H1 (cell line): ENCODE data around the gene CCDC159. TPM values are rescaled to one million over a fixed set of nuclear protein-coding genes. Genes with fewer than 3 reads are reported as not detected.

Experiments used
- CTCF ChIA-PET: fragments of 300-600 bp; sonication (Branson Sonifier 250); formaldehyde crosslinking; loops from one replicate; lab custom pipeline; 2021; ENCODE audit not compliant: partially characterized antibody; lab: Charles Lee
- POLR2A ChIA-PET: fragments of 300-600 bp; sonication (Branson Sonifier 250); formaldehyde crosslinking; loops from one replicate; lab custom pipeline; 2021; ENCODE audit warnings: inconsistent platforms; ENCODE audit not compliant: partially characterized antibody; lab: Charles Lee
- DNase-seq, 2 experiments: peaks; one replicate each; pipeline versions ENCODE4 v3.0.0 to v3.0.0-alpha.2; 2010 to 2022; ENCODE audit warnings: low spot score in 2 of 2, low read depth in 1 of 2, mixed read lengths in 1 of 2
- FAIRE-seq: peaks from 2 replicates; lab custom pipeline; 2011; peaks lifted over from hg19 to GRCh38; lab: Jason Lieb, UNC
- H2AFZ ChIP-seq: 2 replicates; pipeline ENCODE4 v1.8.1; 2012; ENCODE audit warnings: low read length, inconsistent platforms
- H2AK5ac ChIP-seq: 2 replicates; pipeline ENCODE4 v1.6.1; 2013; ENCODE audit warnings: low read depth, low read length
- H2BK120ac ChIP-seq: replicated peaks from 2 replicates; pipeline ENCODE3; 2013; ENCODE audit warnings: low read depth, low read length, inconsistent platforms
- H2BK12ac ChIP-seq: 2 replicates; pipeline ENCODE4 v1.6.1; 2013; ENCODE audit warnings: low read depth, low read length
- H2BK15ac ChIP-seq: 2 replicates; pipeline ENCODE4 v1.6.1; 2013; ENCODE audit warnings: low read length
- H2BK20ac ChIP-seq: 2 replicates; pipeline ENCODE4 v1.6.1; 2013; ENCODE audit warnings: low read length
- H2BK5ac ChIP-seq: 2 replicates; pipeline ENCODE4 v1.6.1; 2013; ENCODE audit warnings: low read depth, low read length
- H3K14ac ChIP-seq: 2 replicates; pipeline ENCODE4 v1.6.1; 2013; ENCODE audit warnings: inconsistent platforms; ENCODE audit not compliant: insufficient read length
- H3K18ac ChIP-seq: 2 replicates; pipeline ENCODE4 v1.6.1; 2013; ENCODE audit warnings: low read length; ENCODE audit errors: extremely low read depth
- H3K23ac ChIP-seq: 2 replicates; pipeline ENCODE4 v1.6.1; 2013; ENCODE audit warnings: inconsistent platforms; ENCODE audit not compliant: insufficient read length
- H3K23me2 ChIP-seq: 2 replicates; pipeline ENCODE4 v1.6.1; 2013; ENCODE audit warnings: low read depth, low read length
- H3K27ac ChIP-seq: 2 replicates; pipeline ENCODE4 v1.6.1; 2011; ENCODE audit warnings: low read depth, low read length, inconsistent platforms
- H3K27me3 ChIP-seq, 4 experiments: replicated peaks in 1 of 4; 1 replicate in 1 of 4; 2 replicates in 3 of 4; pipeline versions ENCODE4 v1.6.1 to v1.8.1; 2011 to 2013; ENCODE audit warnings: low read length in 3 of 4, mild to moderate bottlenecking in 3 of 4, inconsistent platforms in 2 of 4, mixed read lengths in 2 of 4, moderate library complexity in 1 of 4; ENCODE audit not compliant: control insufficient read depth in 3 of 4, insufficient read depth in 3 of 4; ENCODE audit errors: extremely low read depth in 1 of 4
- H3K36me3 ChIP-seq, 4 experiments: 2 replicates each; pipeline versions ENCODE4 v1.6.1 to v1.8.1; 2011 to 2013; ENCODE audit warnings: mild to moderate bottlenecking in 4 of 4, low read length in 3 of 4, moderate library complexity in 2 of 4, control low read depth in 1 of 4, inconsistent platforms in 1 of 4; ENCODE audit not compliant: insufficient read depth in 4 of 4, control insufficient read depth in 2 of 4
- H3K4ac ChIP-seq: replicated peaks from 2 replicates; pipeline ENCODE3; 2013; ENCODE audit warnings: low read length, low read depth, mixed read lengths, inconsistent platforms; ENCODE audit not compliant: insufficient read length
- H3K4me1 ChIP-seq, 4 experiments: replicated peaks in 1 of 4; 1 replicate in 1 of 4; 2 replicates in 3 of 4; pipeline versions ENCODE4 v1.6.1 to v1.8.1; 2011 to 2013; ENCODE audit warnings: low read length in 3 of 4, inconsistent platforms in 2 of 4, mixed read lengths in 1 of 4; ENCODE audit not compliant: insufficient read depth in 4 of 4, control insufficient read depth in 3 of 4
- H3K4me2 ChIP-seq, 2 experiments: 2 replicates each; pipeline versions ENCODE4 v1.6.1 to v1.8.1; 2011 to 2013; ENCODE audit warnings: low read depth in 2 of 2, low read length in 2 of 2, control low read depth in 1 of 2, inconsistent platforms in 1 of 2, mild to moderate bottlenecking in 1 of 2; ENCODE audit not compliant: insufficient read depth in 1 of 2
- H3K4me3 ChIP-seq, 4 experiments: fragments of 200-600, 300-600 bp in 1 of 4; sonication (generic), shearing (Covaris generic), sonication (Bioruptor Twin) in 1 of 4; 2 replicates each; pipeline versions ENCODE4 v1.5.1 to v1.8.1; 2011 to 2016; ENCODE audit warnings: low read length in 4 of 4, low read depth in 3 of 4, control low read depth in 2 of 4, inconsistent platforms in 2 of 4, mild to moderate bottlenecking in 2 of 4, mixed read lengths in 1 of 4, moderate library complexity in 1 of 4; ENCODE audit not compliant: insufficient read depth in 2 of 4; ENCODE audit errors: extremely low read depth in 1 of 4
- H3K56ac ChIP-seq: replicated peaks from 2 replicates; pipeline ENCODE3; 2013; ENCODE audit warnings: low read depth, mild to moderate bottlenecking, mixed read lengths, low read length, inconsistent platforms; ENCODE audit not compliant: insufficient read length
- H3K79me1 ChIP-seq: 2 replicates; pipeline ENCODE4 v1.6.1; 2013; ENCODE audit warnings: low read depth, low read length, control low read depth
- H3K79me2 ChIP-seq, 2 experiments: 2 replicates each; pipeline versions ENCODE4 v1.6.1 to v1.8.1; 2012 to 2013; ENCODE audit warnings: low read length in 2 of 2, mild to moderate bottlenecking in 2 of 2, inconsistent platforms in 1 of 2; ENCODE audit not compliant: insufficient read depth in 2 of 2, control insufficient read depth in 1 of 2
- H3K9ac ChIP-seq, 4 experiments: replicated peaks in 1 of 4; 1 replicate in 1 of 4; 2 replicates in 3 of 4; pipeline versions ENCODE4 v1.6.1 to v1.8.1; 2011 to 2013; ENCODE audit warnings: low read depth in 3 of 4, low read length in 3 of 4, control low read depth in 2 of 4, mild to moderate bottlenecking in 2 of 4, moderate library complexity in 2 of 4, inconsistent platforms in 1 of 4; ENCODE audit errors: extremely low read depth in 1 of 4
- H3K9me3 ChIP-seq, 2 experiments: 2 replicates each; pipeline versions ENCODE4 v1.6.1 to v1.8.1; 2012 to 2013; ENCODE audit warnings: mild to moderate bottlenecking in 2 of 2, moderate library complexity in 2 of 2, control low read depth in 1 of 2, inconsistent platforms in 1 of 2, low read depth in 1 of 2, low read length in 1 of 2, mixed read lengths in 1 of 2; ENCODE audit not compliant: insufficient read depth in 2 of 2
- H4K20me1 ChIP-seq, 2 experiments: replicated peaks in 1 of 2; 2 replicates each; pipeline versions ENCODE3 to v1.8.1; 2011 to 2013; ENCODE audit warnings: inconsistent platforms in 2 of 2, low read length in 2 of 2, mild to moderate bottlenecking in 1 of 2; ENCODE audit not compliant: insufficient read depth in 2 of 2, control insufficient read depth in 1 of 2
- H4K5ac ChIP-seq: 2 replicates; pipeline ENCODE4 v1.6.1; 2013; ENCODE audit warnings: low read length, low read depth, mixed read lengths, inconsistent platforms; ENCODE audit not compliant: insufficient read length
- H4K8ac ChIP-seq: 2 replicates; pipeline ENCODE4 v1.8.0; 2013; ENCODE audit warnings: mild to moderate bottlenecking, moderate library complexity, low read length, inconsistent platforms; ENCODE audit not compliant: insufficient read depth; ENCODE audit errors: extremely low read depth
- H4K91ac ChIP-seq: replicated peaks from 2 replicates; pipeline ENCODE3; 2013; ENCODE audit warnings: low read length, mixed read lengths, inconsistent platforms; ENCODE audit not compliant: insufficient read length
- BACH1 ChIP-seq: IDR thresholded peaks from 2 replicates; pipeline ENCODE4 v1.6.1; 2012; ENCODE audit warnings: low read length, improper control_type of control experiment
- BRCA1 ChIP-seq: IDR thresholded peaks from 2 replicates; pipeline ENCODE4 v1.6.1; 2012; ENCODE audit warnings: low read depth, low read length, improper control_type of control experiment
- JUN ChIP-seq: IDR thresholded peaks from 2 replicates; pipeline ENCODE4 v1.6.1; 2011; ENCODE audit warnings: low read depth, mild to moderate bottlenecking, improper control_type of control experiment, low read length
- WGBS, 2 experiments: shearing (Covaris generic) in 1 of 2; methylation state at CpG; one replicate each; pipeline versions ENCODE4 v1.1.6 to v1.1.7; 2013 to 2015; ENCODE audit warnings: low lambda C conversion rate in 2 of 2, mixed read lengths in 2 of 2, inconsistent platforms in 1 of 2, low coverage in 1 of 2, missing lambda C conversion rate in 1 of 2; ENCODE audit not compliant: insufficient replicate concordance in 2 of 2, insufficient coverage in 1 of 2, insufficient read length in 1 of 2; ENCODE audit errors: extremely low coverage in 1 of 2, missing lambda C conversion rate in 1 of 2; 5-methylcytosine and 5-hydroxymethylcytosine counted together
- polyA plus RNA-seq, 7 experiments: library from polyadenylated mRNA; depleted of rRNA in 3 of 7; stranded (reverse) in 5 of 7; unstranded in 2 of 7; fragments of >200 nt in 5 of 7; fragments of 200-250 nt in 2 of 7; gene quantifications; 1 replicate in 5 of 7; 2 replicates in 1 of 7; 4 replicates in 1 of 7; pipeline versions ENCODE4 v1.2.1 to v1.2.3, GENCODE V29; 2011 to 2013; ENCODE audit warnings: missing spikeins in 2 of 7, mixed read lengths in 2 of 7
- total RNA-seq: library from RNA; stranded (reverse); fragmentation: NEBNext Ultra II Directional; extraction: Animal tissue kit (Norgen Biotek cat#: 25700); gene quantifications from 2 replicates; pipeline ENCODE4 v1.2.1, GENCODE V29; 2021

CCDC159 gene
- total and polyA plus RNA-seq, 2 of the 8 experiments (the other 6 are each of a cell fraction or from before 2014, with no cell fraction given), result 4.0 to 5.4 TPM

DNA sequence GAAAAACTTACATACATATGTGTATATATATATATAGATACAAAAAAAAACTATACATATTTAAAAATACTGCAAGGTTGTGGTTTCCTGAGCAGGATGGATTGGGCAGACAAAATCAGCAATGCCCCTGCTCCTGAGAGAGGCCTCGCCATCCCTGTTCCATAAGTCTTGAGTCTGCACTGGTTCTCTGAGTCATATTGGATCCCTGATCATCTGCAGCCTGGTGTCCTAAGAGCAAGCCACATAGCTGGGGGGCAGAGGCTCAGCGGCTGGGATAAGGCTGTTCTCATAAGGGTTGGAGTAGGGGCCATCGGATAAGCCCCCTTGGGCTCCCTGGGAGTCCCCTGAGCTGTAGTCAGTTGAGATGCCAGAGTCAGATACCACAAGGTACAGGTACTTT lies 31.4 kb downstream of the CCDC159 start:
- Histone ChIP-seq H2BK15ac (no peak overlapping the region), H3K4me2 (no peak overlapping the region), H3K14ac (no peak overlapping the region)

More for the DNA sequence above, 31.4 kb downstream of the CCDC159 start:
- ChIA-PET CTCF (interaction anchor here (0.6 to 16.8 kb wide), 20 partner anchors 10 to 151 kb away, joined by 3 to 197 read pairs (median 4); partner anchors contain the start of genes CCDC159, ODAD3, PRKCSH and RGL3), POLR2A (interaction anchor here (0.5 to 5.2 kb wide), 7 partner anchors 10 to 126 kb away, joined by 3 to 34 read pairs (median 4); partner anchors contain the start of gene ELAVL3)
- H3K9me3 ChIP-seq, result no peaks in the 10 kb centered on the region
- no peak overlapping the region for H3K9ac ChIP-seq
- no peak overlapping the region for H4K91ac ChIP-seq
- no peak overlapping the region for H3K56ac ChIP-seq
- no peaks in the 10 kb centered on the region for H3K79me2 ChIP-seq
- H2AK5ac ChIP-seq, result no peak overlapping the region
- no peak overlapping the region for H2BK20ac ChIP-seq
- H4K20me1 ChIP-seq, result peaks cover 2 to 4% of the 10 kb centered on the region in 2 experiments
- H4K5ac ChIP-seq, result no peak overlapping the region
- H2BK120ac ChIP-seq, result no peak overlapping the region
- H3K23me2 ChIP-seq, result peaks cover 24% of the 10 kb centered on the region
- DNase-seq (no peak), FAIRE-seq (no peak)
- no peak overlapping the region for H2AFZ ChIP-seq
- peaks cover 2% of the 10 kb centered on the region; the same call in 1 of the 2 replicates for H3K79me1 ChIP-seq
- H3K4me1 ChIP-seq, result peaks cover 0 to 17% (median 13%) of the 10 kb centered on the region in 4 experiments; a peak in 6 of 7 replicates
- no peak for TF ChIP-seq BRCA1
- TF ChIP-seq JUN, result no peak
- TF ChIP-seq BACH1, result no peak
- no peaks in the 10 kb centered on the region for H3K36me3 ChIP-seq
- H3K27me3 ChIP-seq, result no peaks in the 10 kb centered on the region
- H2BK12ac ChIP-seq, result no peak overlapping the region
- H3K18ac ChIP-seq, result no peak overlapping the region
- no peak overlapping the region for H3K4me3 ChIP-seq
- WGBS, 2 experiments, result 89% methylated on average over 3 of the region's 3 CpGs; no CpG with 5 or more reads in 1 of the 2 experiments
- H2BK5ac ChIP-seq, result no peak overlapping the region
- H4K8ac ChIP-seq, result no peak overlapping the region
- H3K23ac ChIP-seq, result no peak overlapping the region
- no peak overlapping the region for H3K4ac ChIP-seq
- no peak overlapping the region for H3K27ac ChIP-seq
